ENCODE results near the gene RAB1A. TPM values are rescaled to one million over a fixed set of nuclear protein-coding genes. Genes with fewer than 3 reads are reported as not detected.
A peak's percentile ranks its signal among the peaks of the same experiment; 100 is the strongest.

Gene RAB1A
- total and polyA plus RNA-seq, 2 donors from 2014 or later = 166 to 194 TPM

GRCh38 chr2:65075176-65075575 is 54.7 kb downstream of the RAB1A start:
- Histone ChIP-seq H3K36me3 (ENCODE audit: control insufficient read depth in 2 of 3, insufficient read depth in 3 of 3, low read length in 3 of 3) (peaks cover 13 to 23% (median 16%) of the 10 kb centered on the region in 3 donors), H3K9ac (ENCODE audit: low read length in 3 of 3) (no peak overlapping the region), H3K4me1 (ENCODE audit: control insufficient read depth in 2 of 3, insufficient read depth in 2 of 3, low read depth in 1 of 3, low read length in 3 of 3) (peaks cover 0 to 16% (median 11%) of the 10 kb centered on the region in 3 donors), H3K4me3 (ENCODE audit: low read length in 3 of 3) (no peak overlapping the region), H3K27me3 (ENCODE audit: control insufficient read depth, insufficient read depth, low read length) (no peaks in the 10 kb centered on the region), H3K27ac (ENCODE audit: low read depth in 2 of 2, low read length in 2 of 2) (peak overlapping the region in 1 of 2 donors; percentile 19), H3K9me3 (ENCODE audit: control insufficient read depth in 2 of 3, insufficient read depth in 1 of 3, low read length in 3 of 3) (no peaks in the 10 kb centered on the region)
- DNase-seq (no peak), FAIRE-seq (no peak)
- intact Hi-C loops (cut with DNase I) = no loop called here
- no peak for TF ChIP-seq CTCF (IDR thresholded peaks at IDR 0.05; ENCODE audit: borderline replicate concordance, extremely low read depth, insufficient read depth)

GRCh38 chr2:65073879-65074565 is 55.9 kb downstream of the RAB1A start:
- Histone ChIP-seq H3K9me3 (ENCODE audit: control insufficient read depth in 2 of 3, insufficient read depth in 1 of 3, low read length in 3 of 3) (no peaks in the 10 kb centered on the region), H3K9ac (ENCODE audit: low read length in 3 of 3) (no peak overlapping the region), H3K4me3 (ENCODE audit: low read length in 3 of 3) (no peak overlapping the region), H3K27ac (ENCODE audit: low read depth in 2 of 2, low read length in 2 of 2) (no peak overlapping the region), H3K36me3 (ENCODE audit: control insufficient read depth in 2 of 3, insufficient read depth in 3 of 3, low read length in 3 of 3) (peaks cover 10 to 21% (median 11%) of the 10 kb centered on the region in 3 donors), H3K27me3 (ENCODE audit: control insufficient read depth, insufficient read depth, low read length) (no peaks in the 10 kb centered on the region), H3K4me1 (ENCODE audit: control insufficient read depth in 2 of 3, insufficient read depth in 2 of 3, low read depth in 1 of 3, low read length in 3 of 3) (peaks cover 0 to 22% (median 20%) of the 10 kb centered on the region in 3 donors)
- no peak for DNase-seq
- FAIRE-seq = no peak
- no peak for TF ChIP-seq CTCF (IDR thresholded peaks at IDR 0.05; ENCODE audit: borderline replicate concordance, extremely low read depth, insufficient read depth)
- intact Hi-C loops (cut with DNase I) = no loop called here

- FAIRE-seq = no peak
- Histone ChIP-seq H3K27me3 (ENCODE audit: control insufficient read depth, insufficient read depth, low read length) (no peaks in the 10 kb centered on the region), H3K9me3 (ENCODE audit: control insufficient read depth in 2 of 3, insufficient read depth in 1 of 3, low read length in 3 of 3) (no peaks in the 10 kb centered on the region), H3K4me1 (ENCODE audit: control insufficient read depth in 2 of 3, insufficient read depth in 2 of 3, low read depth in 1 of 3, low read length in 3 of 3) (peaks cover 0 to 21% (median 20%) of the 10 kb centered on the region in 3 donors), H3K4me3 (ENCODE audit: low read length in 3 of 3) (no peak overlapping the region), H3K9ac (ENCODE audit: low read length in 3 of 3) (no peak overlapping the region), H3K27ac (ENCODE audit: low read depth in 2 of 2, low read length in 2 of 2) (no peak overlapping the region), H3K36me3 (ENCODE audit: control insufficient read depth in 2 of 3, insufficient read depth in 3 of 3, low read length in 3 of 3) (peaks cover 9 to 14% (median 10%) of the 10 kb centered on the region in 3 donors)
- DNase-seq = no peak
- TF ChIP-seq CTCF (IDR thresholded peaks at IDR 0.05; ENCODE audit: borderline replicate concordance, extremely low read depth, insufficient read depth) = no peak
- intact Hi-C loops (cut with DNase I) = no loop called here
Observed at GRCh38 chr2:65072181-65072970, 57.5 kb downstream of the RAB1A start.
